Fibroblast of skin of left quadriceps (primary cell): ENCODE data around the gene SMAD3.

ENCODE experiments used
- DNase-seq, 2 experiments: peaks; one replicate each; pipeline ENCODE4 v3.0.0-alpha.2; 2013; ENCODE audit warnings: low read depth in 2 of 2

Gene SMAD3

DNA sequence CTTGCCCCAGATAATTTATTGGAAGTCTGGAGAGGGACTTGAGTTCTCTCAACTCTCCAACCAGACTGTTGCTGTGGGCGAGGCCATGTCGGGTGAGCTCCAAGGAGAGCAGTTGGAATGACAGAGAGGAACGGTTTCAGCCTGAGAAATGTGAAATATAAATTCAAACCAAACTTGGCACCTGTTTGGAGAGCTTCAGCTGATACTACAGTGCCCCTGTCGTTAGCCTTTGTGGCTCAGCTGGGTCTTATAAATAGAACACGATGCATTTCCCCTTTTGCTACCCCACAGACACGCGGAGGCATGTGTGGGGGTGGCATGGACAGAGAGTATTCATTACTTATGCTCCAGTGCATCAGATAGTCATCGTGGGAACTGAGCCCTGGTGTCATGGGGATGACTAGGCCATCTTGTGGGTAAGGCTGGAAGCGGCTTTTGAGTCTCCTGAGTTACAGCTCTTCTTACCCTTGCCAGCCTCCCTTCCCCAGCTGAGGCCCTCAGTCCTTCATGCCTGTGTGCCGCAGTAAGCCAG, 15.6 kb downstream of the SMAD3 start:
- DNase-seq: no peak

DNA sequence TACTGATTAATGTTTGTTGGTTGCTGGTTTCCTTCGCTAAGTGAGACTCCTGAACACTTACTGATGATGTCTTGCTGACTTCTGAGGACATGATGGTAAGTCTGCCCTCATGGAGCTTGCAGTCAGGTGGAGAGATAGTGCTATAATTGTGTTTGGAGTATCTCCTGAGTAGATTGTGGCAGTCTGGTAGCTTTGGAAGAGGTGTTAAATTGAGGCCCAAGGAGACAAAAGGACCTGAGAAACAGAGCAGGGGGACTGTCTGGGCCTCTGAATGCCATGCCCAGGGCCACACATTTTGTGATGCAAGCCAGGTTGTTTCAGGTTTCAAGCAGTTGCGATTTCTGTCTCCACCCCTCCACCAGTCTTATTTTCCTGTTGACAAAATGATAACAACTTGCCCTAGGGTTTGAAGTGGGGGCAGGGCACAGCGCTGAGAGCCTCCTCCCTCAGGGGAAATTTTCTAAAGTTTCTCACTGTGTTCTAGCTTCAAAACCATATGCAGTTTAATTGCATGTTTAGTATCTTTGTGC, 16.7 kb downstream of the SMAD3 start:
- no peak for DNase-seq

DNA sequence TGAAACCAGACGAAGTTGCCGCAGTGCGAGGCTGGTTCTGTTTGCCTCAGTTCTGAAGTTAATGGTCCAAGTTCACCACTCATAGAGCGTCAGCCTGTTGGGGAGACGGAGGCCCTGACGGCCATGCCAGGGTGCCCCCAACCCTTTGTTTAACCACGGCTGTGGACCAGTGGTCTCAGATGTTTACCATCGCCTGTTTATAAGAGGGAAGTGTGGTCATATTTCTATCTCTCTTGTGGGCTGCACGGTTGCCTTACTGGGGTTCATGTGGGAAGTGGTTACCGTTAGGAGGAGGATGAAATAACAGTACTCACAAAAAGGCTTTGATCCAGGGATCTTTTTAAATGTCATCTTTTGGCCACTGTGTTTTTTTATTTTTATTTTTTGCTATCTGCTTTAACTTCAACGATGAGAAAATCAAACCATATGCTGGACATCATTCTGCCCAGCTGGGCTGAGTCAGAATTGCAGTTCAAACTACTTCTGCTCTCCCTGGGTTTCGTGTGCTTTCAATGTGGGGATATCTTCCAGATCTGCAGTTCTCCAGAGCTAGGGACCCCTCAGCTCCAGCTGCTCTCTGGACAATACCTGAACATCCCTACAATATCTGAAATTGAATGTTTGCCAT, 17.8 kb downstream of the SMAD3 start:
- DNase-seq: no peak

DNA sequence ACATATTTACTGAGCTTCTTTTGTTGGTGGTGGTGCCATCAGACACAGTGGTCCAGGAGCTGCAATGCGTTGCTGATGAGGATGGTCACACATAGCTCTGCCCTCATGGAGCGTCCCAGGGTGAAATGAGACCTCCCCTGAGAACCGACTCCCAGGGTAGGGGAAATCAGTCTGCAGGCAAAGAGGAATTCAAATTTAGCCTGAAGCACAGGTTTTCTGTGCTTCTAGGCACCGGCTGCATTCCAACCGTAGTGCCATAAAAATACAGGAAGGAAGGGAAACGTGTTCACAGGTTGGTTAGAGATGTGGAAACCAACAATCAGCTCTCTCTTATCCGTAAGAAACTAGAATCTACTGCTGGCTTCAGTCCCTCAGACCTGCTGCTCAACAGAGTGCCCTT, 19.2 kb downstream of the SMAD3 start:
- no peak for DNase-seq

DNA sequence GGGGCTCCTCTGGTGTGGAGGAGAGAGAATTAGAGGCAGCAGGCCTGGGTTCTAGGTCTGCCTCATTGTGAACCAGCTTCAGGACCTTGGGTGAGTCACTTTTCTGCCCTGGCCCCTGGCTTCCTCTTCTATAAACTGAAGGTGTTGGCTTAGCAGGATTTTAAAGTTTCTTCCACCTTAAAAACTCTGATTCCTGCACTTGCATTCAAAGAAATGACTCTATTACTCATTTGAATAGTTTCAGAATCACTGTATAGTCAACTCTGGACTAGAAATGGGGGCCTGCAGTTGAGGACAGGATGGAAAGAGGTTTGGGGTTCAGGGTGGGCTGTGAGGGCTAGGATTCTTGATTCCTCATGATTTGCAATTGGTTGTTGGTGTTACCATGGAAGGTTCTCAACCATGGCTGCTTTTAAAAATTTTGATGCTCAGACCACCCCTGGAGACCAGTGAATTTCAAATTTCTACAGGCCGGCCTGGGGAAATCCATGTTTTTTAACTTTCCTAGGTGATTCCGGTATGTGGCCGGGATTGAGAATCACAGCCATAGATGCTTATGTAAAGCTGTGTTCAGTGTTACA, 19.9 kb downstream of the SMAD3 start:
- DNase-seq: no peak

DNA sequence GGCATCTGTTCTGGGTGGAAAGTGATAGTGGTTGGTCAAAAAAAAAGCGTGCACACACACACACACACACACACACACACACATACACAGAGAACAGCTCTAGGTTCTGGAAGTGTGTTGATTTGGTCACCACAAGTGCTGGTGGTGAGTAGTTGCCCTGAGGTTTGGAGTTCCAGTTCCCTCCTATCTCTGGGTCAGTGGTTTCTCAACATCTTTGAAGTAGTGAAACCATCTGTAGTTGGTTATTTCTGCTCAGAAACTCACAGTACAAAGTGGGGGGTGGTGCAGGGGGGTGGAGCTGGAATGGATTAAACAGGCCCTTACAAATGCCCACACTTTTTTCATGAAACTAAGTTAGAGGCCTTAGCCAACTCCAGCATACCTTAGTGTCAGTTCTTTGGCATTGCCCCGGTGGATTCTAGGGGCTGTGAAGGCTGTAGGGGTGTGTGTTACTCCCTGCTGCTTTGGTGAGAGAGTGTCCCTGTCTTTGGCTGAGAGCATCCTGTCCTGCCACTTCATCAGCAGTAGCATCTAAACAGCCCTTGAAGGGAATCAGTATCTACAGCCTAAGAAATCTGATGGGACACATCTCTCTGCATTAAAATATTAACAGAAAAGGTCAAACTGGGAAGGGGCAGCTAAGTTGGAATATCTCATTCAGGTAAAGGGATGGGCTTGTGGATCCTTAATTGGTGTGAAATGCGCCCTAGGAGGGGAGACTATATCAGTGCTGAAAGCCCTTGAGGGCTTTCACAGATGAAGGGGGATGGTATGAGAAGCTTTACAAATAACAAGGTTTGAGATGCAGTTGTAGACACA, 20.6 kb downstream of the SMAD3 start:
- DNase-seq: peak; percentile 87

DNA sequence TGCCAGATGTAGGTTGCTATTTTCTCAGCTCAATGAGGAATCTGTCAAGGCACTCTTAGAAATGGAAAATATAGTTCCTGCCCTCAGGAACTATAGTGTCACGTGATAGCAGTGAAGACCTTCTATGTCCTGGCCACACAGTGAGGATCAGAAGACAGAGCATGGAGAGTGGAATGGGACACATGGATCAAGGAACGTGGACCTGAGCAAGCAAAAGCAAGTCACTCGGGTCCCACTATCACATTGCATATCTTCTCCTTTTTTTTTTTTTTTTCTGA, 21.2 kb downstream of the SMAD3 start:
- no peak for DNase-seq

DNA sequence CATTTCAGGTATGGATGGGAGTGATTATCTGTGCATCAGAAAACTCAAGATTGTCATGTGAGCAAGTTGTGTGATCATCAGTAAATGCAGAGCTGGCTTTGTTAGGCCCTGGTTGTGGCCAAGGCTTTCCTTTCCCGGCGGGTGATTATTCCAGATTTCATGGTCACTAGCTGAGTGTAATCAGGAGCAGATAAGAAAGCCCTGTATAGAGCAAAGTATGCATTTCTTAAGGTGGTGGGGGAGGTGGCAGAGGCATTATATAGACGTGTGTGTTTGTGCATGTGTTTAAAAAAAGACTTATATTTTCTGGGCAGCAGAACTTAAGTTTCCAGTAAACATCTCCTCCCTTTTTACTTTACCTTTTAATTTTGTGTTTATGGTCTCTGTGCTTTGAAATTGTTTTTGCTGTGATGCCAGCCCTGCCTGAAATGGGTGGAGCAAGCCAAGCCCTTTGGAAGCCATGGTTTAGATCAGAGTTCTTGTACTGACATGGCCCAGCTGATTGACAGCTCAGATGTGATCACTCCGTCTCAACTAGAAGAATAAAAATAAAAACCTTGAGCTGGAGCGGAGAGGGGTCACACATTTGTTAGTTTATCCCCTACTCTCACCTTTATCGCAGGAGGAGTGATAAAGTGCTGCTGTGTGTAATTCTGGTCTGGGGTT, 22.2 kb downstream of the SMAD3 start:
- DNase-seq: no peak

DNA sequence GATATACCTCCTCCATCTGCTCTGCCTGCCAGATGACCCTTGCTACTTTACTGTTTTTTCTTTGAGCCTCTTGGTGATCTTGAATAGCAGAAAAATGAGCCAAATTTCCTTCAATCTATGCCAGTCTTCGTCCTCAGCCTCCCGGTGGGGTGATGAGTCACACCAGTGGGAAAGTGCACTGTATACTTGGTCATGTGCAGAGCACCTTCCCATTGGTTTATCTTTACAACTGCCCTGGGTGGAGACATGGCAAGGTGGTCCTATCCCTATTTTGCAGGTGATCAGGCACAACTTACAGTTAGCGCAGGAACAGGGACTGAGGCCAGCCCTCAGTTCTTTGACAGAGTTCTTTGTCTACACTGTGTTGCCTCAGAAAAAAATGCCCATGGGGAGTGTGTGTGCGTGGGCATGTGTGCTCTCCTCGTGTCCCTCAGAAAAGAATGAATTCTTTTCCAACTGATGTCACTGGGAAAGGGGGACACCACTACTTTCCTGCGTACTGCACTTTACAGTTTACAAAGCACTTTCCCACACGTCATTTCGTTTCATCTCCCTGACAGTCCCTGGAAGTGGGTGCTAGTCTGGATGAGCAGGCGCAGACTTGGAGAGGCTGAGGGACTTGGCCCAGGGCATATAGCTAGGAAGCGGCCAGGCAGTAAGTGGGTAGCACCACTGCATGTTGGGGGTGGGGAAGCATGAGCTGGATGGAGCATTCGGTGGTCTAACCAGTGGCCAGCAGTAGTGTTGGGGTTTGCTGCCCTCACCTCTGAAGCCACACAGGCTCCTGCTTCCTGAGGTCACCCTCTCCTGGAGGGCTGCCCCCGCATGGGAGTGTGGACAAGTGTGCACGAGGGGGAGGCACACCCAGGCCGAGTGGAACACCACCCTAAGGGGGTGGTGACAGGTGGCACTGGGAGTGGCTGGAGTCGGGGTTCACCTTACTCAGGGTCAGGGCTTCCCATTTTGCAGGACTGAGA, 24.1 kb downstream of the SMAD3 start:
- no peak for DNase-seq

DNA sequence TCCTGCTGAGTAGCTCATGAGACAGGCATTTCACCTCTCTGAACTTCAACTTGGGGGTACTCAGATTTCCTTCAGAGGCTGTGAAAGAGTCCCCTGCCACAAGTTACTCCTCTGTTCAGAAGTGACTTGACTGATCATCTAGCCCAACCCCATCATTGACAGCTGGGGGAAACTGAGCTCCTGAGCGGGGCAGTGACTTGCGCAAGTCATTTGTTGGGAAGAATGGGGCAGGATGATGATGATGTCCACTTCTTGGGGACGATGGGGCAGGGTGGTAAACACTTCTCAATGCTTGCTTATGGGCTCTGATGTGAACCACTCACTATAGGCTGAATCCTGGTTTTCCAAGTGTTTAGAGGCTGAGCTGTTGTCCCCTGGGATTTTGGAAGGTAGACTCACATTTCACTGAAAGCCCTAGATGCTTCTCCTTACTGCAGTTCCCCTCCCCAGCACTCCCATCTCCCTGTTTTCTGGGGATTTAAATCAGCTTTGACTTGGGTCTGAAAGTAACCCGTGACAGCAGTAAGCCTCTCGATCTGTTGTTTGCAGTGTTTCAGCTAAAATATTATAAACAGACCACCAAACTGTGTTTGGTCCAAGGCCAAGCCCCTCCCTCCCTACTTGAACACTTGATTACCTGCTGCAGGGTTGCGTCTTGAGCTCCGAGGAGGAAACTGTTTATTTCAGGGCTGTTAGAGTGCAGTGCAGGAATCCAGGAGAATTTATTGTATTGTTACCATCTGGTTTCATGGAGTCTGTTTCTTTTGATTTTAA, 25.1 kb downstream of the SMAD3 start:
- DNase-seq: no peak

DNA sequence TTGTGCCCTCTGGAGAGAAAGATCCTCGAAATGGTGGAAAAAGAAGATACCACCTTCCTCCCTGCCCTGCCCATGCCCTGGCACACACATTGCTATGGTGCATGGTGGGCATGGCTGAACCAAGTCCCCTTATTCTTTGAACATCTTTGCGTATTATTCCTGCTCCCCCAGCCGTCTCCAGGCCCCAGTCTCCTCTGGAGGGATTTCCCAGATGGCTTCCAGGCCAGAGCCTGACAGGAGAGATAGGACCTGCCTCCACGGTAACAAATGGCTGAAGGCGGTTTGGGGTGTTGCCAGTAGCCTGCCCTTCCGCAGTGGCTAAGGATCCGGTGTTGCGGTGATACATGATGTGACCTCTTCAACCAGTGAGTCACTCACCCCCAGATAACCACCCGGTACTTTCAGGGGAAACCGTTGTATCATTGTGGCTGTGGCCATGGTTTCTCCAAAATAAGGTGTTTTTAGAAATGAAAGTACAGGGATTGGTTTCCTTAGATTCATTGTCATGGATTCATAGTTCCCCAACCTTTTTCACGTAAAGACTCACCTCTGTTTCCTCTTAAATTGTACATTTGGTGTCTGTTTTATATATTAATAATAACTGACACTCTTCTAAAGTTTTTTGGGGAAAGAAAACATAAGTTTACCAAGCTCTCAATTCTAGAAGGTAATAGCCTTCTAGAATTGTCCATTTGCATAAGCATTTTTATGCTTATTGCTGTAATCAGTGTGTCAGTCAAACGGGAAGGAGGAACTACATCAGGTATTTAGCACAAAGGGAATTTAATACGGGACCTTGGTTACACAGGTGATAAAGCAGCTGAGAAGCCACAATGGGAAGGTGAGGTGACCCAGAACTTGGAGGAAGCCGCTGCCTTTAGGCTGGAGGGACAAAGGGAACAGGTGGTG, 25.9 kb downstream of the SMAD3 start:
- no peak for DNase-seq

DNA sequence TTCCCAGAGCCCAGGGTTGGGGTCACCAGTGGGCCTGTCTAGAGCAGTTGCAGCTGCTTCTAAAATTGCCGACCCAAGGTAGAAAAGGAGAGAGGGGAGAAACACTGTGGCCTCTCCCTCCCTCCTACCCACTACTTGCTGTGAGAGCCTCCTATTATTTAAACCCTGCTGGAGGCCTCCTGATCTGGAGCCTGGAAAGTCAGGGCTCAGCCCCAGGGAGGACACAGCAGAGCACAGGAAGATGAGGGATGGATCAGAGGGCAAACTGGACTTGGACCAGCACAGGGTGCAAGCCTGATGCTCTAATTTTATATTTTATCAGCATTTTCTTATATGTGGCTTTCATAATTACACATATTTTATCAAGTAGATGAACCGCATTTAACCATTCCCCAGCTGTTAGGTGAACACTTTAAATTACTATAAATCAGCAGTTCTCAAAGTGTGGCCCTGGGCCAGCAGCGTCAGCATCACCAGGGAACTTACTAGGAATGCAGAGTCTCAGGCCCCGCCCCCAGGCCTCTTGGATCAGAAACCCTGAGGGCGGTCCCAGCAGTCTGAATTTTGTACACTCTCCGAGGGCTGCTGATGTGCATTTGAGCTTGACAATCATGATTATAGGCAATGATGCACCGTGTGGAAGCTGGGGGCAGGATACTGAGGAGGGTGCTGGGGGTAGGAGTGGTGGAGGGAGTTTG, 26.7 kb downstream of the SMAD3 start:
- DNase-seq: no peak

DNA sequence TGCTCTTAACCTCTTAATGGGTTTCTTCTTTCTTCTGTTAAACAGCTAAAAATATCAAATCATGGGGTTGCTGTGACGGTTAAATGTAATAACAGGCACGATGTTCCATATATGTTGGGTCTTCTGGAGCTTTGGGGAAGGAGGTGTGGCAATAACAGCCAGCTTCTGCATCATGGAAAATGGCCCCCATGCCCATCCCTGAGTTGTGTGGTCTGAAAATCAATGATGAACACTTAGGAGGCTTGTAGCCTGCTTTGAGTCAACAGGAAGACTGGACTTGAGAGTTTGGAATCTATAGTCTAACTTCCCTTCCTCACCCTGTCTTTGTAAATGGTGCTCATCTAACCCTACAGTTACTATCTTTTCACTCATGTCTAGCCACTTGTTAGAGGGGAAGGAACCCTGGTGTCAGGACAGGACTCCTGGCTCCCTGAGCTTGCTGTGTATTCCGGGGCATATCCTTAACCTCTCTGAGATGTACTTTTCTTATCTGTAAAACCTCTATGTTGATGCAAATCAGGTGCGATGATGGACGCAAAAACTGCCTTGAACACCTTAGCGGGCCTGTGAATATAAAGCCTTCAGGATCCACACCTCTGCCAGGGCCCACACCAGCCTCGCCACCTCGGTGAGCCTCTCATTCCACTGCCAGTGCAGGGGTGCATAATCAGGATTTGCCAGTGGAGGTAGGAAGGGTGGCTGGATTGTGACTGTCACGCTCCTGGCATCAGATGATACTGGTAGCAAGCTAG, 27.5 kb downstream of the SMAD3 start:
- DNase-seq: no peak

DNA sequence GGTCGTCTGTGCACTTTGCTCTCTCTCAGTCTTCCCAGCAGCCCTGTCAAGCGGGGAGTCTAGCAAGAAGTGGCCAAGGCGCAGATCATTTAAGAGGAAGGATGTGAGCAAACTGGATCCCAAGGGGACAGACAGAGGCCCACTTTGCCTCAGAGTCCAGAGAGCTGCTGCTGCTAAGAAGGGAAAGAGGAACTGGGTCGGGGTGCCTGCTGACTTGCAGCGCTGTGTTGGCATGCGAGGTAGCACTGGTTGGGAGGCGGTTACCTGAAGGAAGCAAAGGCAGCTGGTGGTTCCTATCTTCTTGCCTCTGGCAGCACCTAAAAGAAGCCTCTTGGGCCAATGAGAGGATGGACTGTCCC, 28.1 kb downstream of the SMAD3 start:
- DNase-seq: no peak

DNA sequence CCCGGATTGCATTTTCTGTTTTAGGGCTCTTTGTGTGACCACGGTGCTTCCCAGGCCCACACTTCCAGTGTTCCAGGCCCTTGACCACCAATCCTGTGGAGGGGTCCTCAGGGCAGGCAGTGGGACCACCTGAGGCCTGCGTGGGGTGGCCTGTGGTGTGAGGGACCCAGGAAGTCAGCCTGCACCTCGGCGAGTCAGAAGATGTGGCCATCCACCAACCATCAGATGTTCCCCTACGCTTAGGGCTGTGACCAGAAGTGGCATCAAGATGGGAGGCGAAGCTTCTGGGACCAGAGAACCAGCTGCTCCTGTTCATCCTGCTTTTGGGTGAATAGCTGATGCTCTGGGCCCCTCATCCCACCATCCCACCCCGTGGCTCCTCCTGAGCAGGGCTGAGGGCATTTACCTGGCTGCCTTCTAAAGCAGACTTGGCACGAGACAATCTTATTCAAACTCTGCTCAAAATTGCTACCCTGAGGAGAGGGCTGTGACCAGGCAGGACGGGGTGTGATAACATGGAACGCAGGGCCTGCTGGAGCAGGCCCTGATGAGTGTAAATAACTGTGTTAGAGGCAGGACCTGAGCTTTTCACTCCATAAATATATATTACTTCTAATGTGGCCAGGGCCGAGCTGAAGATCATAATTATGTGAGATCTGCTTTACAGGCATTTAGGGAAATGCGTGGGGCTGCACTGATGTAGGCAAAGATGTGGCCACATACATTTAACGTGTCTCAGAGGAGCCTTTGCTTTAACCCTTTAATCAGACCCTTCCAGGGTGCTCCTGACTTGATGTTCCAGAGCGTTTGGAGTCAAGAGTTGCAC, 28.8 kb downstream of the SMAD3 start:
- DNase-seq: no peak

DNA sequence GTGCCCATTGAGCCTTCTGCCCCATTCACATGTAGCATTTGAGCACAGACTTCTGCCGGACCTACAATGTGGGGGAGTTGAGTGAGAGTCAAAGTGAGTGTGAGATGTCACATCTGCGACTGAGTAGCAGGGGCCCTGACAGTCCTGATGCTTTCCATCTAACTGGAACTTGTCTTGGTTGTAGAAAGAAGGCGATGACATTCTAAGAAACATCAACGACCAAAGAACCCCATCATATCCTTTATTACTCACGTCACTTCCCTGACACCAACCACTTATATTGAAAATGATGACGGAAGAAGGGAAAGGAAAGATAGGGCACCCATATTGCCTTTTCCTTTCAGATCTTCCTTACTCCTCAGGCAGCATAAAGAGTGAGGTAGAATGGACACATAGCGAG, 30.5 kb downstream of the SMAD3 start:
- DNase-seq: no peak
